B cell (primary cell): ENCODE measurements around the gene SCMH1. TPM values are rescaled to one million over a fixed set of nuclear protein-coding genes. Genes with fewer than 3 reads are reported as not detected.

Source experiments
- ATAC-seq: fragments of 200-7000 bp; cut with Tn5 transposase; one replicate; pipeline ENCODE4 v1.10.0; 2021; ENCODE audit warnings: low read depth, mild to moderate bottlenecking, moderate number of reproducible peaks, moderate library complexity
- CTCF ChIA-PET: fragments of 350-600 bp; sonication (Branson Sonifier 250); formaldehyde crosslinking; loops from one replicate; lab custom pipeline; 2021; ENCODE audit warnings: antibody characterized with exemption, inconsistent platforms; lab: Charles Lee
- POLR2A ChIA-PET: fragments of 350-600 bp; sonication (Branson Sonifier 250); formaldehyde crosslinking; loops from one replicate; lab custom pipeline; 2021; ENCODE audit warnings: antibody characterized with exemption; lab: Charles Lee
- DNase-seq: peaks from one replicate; pipeline ENCODE4 v3.0.0; 2013
- H2AFZ ChIP-seq: 2 replicates; pipeline ENCODE4 v1.6.1; 2012; ENCODE audit warnings: mild to moderate bottlenecking, low read depth, low read length; ENCODE audit not compliant: insufficient read depth, poor library complexity, severe bottlenecking
- H3K27ac ChIP-seq, 2 donors: 1 replicate in 1 of 2; 2 replicates in 1 of 2; pipeline ENCODE4 v1.5.1; 2012 to 2013; ENCODE audit warnings: low read length in 2 of 2, mild to moderate bottlenecking in 2 of 2, moderate library complexity in 1 of 2
- H3K27me3 ChIP-seq, 4 experiments: fragments of 200-600 bp in 1 of 4; sonication (generic) in 1 of 4; replicated peaks in 1 of 4; 1 replicate in 2 of 4; 2 replicates in 2 of 4; pipeline versions ENCODE4 v1.6.1 to v1.7.0; 2013 to 2016; ENCODE audit warnings: low read length in 3 of 4, mild to moderate bottlenecking in 2 of 4, mixed read lengths in 1 of 4, moderate library complexity in 1 of 4; ENCODE audit not compliant: insufficient read depth in 4 of 4, control insufficient read depth in 3 of 4; ENCODE audit errors: control extremely low read depth in 1 of 4
- H3K36me3 ChIP-seq, 2 experiments: replicated peaks in 1 of 2; 1 replicate in 1 of 2; 2 replicates in 1 of 2; pipeline versions ENCODE4 v1.6.1 to v1.7.1; 2013; ENCODE audit warnings: low read length in 1 of 2; ENCODE audit not compliant: insufficient read depth in 2 of 2, control insufficient read depth in 1 of 2; ENCODE audit errors: control extremely low read depth in 1 of 2, extremely low read depth in 1 of 2
- H3K4me1 ChIP-seq, 2 donors: fragments of 200-600 bp in 1 of 2; sonication (generic) in 1 of 2; 1 replicate in 1 of 2; 2 replicates in 1 of 2; pipeline versions ENCODE4 v1.5.1 to v1.6.1; 2013 to 2017; ENCODE audit warnings: low read length in 2 of 2; ENCODE audit not compliant: control insufficient read depth in 2 of 2, insufficient read depth in 2 of 2
- H3K4me2 ChIP-seq: replicated peaks from 2 replicates; pipeline ENCODE3; 2012; ENCODE audit warnings: mild to moderate bottlenecking, low read depth, low read length; ENCODE audit not compliant: poor library complexity, severe bottlenecking
- H3K4me3 ChIP-seq, 5 experiments: fragments of 200-600 bp in 1 of 5; sonication (generic) in 1 of 5; 1 replicate in 3 of 5; 2 replicates in 2 of 5; pipeline versions ENCODE4 v1.5.1 to v1.7.0; 2011 to 2016; ENCODE audit warnings: low read length in 4 of 5, mild to moderate bottlenecking in 4 of 5, low read depth in 2 of 5, control low read depth in 1 of 5, moderate library complexity in 1 of 5; ENCODE audit not compliant: insufficient read depth in 1 of 5; ENCODE audit errors: control extremely low read depth in 1 of 5, extremely low read depth in 1 of 5
- H3K79me2 ChIP-seq: fragments of 200-600 bp; sonication (generic); one replicate; pipeline ENCODE4 v1.6.0; 2016; ENCODE audit warnings: low read length; ENCODE audit not compliant: control insufficient read depth, insufficient read depth
- H3K9ac ChIP-seq: fragments of 200-600 bp; sonication (generic); 2 replicates; pipeline ENCODE4 v1.6.1; 2017; ENCODE audit warnings: mild to moderate bottlenecking, low read length, moderate library complexity
- H3K9me3 ChIP-seq, 3 donors: one replicate each; pipeline versions ENCODE4 v1.6.1 to v1.7.1; 2013; ENCODE audit warnings: low read length in 2 of 3; ENCODE audit not compliant: control insufficient read depth in 2 of 3, insufficient read depth in 1 of 3; ENCODE audit errors: control extremely low read depth in 1 of 3
- H4K20me1 ChIP-seq: 2 replicates; pipeline ENCODE4 v1.6.0; 2012; ENCODE audit warnings: mild to moderate bottlenecking, low read length; ENCODE audit not compliant: insufficient read depth, control insufficient read depth, poor library complexity, severe bottlenecking
- H3K27ac Mint-ChIP-seq: one replicate; pipeline ENCODE4 v1.8.0; 2021; ENCODE audit warnings: mixed read lengths
- H3K27me3 Mint-ChIP-seq: one replicate; pipeline ENCODE4 v1.8.0; 2021; ENCODE audit warnings: mixed read lengths
- H3K4me1 Mint-ChIP-seq: one replicate; pipeline ENCODE4 v1.8.0; 2021; ENCODE audit warnings: mixed read lengths
- H3K4me3 Mint-ChIP-seq: one replicate; pipeline ENCODE4 v1.8.0; 2021; ENCODE audit warnings: mixed read lengths
- H3K9me3 Mint-ChIP-seq: one replicate; pipeline ENCODE4 v1.8.0; 2022; ENCODE audit warnings: mixed read lengths; ENCODE audit not compliant: insufficient read depth
- EZH2 ChIP-seq: IDR thresholded peaks from 2 replicates; pipeline ENCODE4 v1.6.1; 2012; ENCODE audit warnings: borderline replicate concordance, low read depth, mild to moderate bottlenecking, moderate library complexity, low read length; ENCODE audit not compliant: insufficient read depth, poor library complexity, severe bottlenecking
- WGBS: methylation state at CpG from one replicate; pipeline ENCODE4 v1.1.5; 2013; ENCODE audit warnings: missing lambda C conversion rate; ENCODE audit not compliant: insufficient coverage; 5-methylcytosine and 5-hydroxymethylcytosine counted together
- intact Hi-C: fragments of 100-400 bp; cut with micrococcal nuclease; formaldehyde crosslinking; loops from one replicate; pipeline ENCODE4 v1.10.0; 2022
- polyA plus RNA-seq: library from polyadenylated mRNA; depleted of rRNA; stranded (reverse); fragments of >200 nt; gene quantifications from 2 replicates; pipeline ENCODE4 v1.2.3, GENCODE V29; 2012
- total RNA-seq, 2 donors: library from RNA; stranded (reverse); fragments of 120-200 nt in 1 of 2; gene quantifications; 1 replicate in 1 of 2; 2 replicates in 1 of 2; pipeline versions ENCODE4 v1.2.3 to v1.2.4, GENCODE V29; 2013 to 2022
- TF ChIP-seq, protein P1 (sequence below): fragments of 200-600 bp; IDR thresholded peaks from one replicate; pipeline ENCODE4 v1.8.0; 2022; ENCODE audit warnings: antibody characterized with exemption, mild to moderate bottlenecking

The SCMH1 gene
- total and polyA plus RNA-seq, 2 donors (not counting 1 experiment from before 2014, with no cell fraction given), result 29.4 to 33.3 TPM

DNA sequence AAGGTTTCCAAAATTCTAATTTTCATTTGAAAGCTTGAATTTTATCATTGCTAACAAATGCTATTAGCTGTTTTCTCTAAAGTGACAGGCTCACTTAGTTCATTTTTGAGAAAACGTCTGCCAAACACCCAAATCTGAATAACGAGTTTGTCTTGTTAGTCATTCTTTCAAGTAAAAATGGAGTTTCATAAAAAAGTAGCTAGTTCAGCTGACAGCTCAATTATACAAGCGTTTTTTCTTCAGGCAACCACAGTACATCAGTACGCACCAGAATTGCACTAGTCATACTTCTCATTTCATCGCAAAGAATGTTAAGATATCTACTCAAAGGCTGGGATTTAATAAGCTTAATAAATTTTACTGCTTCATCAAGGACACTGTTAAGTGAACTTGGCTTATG is 148.3 kb downstream of the SCMH1 start:
- no peak overlapping the region for H3K9ac ChIP-seq
- H3K27ac ChIP-seq, result no peak overlapping the region
- Mint-ChIP-seq H3K27ac (no peak overlapping the region), H3K4me1 (no peaks in the 10 kb centered on the region), H3K4me3 (no peak overlapping the region), H3K9me3 (no peaks in the 10 kb centered on the region), H3K27me3 (no peaks in the 10 kb centered on the region)
- H3K36me3 ChIP-seq, result peaks cover 0 to 2% of the 10 kb centered on the region in 2 experiments
- no peak overlapping the region for H2AFZ ChIP-seq
- H3K9me3 ChIP-seq, result no peaks in the 10 kb centered on the region
- H3K79me2 ChIP-seq, result no peaks in the 10 kb centered on the region
- H4K20me1 ChIP-seq, result no peaks in the 10 kb centered on the region
- no peak for ATAC-seq
- CTCF ChIA-PET, result no interaction called here
- no peak for DNase-seq
- H3K4me1 ChIP-seq, result no peaks in the 10 kb centered on the region
- H3K4me3 ChIP-seq, result no peak overlapping the region
- POLR2A ChIA-PET, result no interaction called here
- TF ChIP-seq, protein P1, sequence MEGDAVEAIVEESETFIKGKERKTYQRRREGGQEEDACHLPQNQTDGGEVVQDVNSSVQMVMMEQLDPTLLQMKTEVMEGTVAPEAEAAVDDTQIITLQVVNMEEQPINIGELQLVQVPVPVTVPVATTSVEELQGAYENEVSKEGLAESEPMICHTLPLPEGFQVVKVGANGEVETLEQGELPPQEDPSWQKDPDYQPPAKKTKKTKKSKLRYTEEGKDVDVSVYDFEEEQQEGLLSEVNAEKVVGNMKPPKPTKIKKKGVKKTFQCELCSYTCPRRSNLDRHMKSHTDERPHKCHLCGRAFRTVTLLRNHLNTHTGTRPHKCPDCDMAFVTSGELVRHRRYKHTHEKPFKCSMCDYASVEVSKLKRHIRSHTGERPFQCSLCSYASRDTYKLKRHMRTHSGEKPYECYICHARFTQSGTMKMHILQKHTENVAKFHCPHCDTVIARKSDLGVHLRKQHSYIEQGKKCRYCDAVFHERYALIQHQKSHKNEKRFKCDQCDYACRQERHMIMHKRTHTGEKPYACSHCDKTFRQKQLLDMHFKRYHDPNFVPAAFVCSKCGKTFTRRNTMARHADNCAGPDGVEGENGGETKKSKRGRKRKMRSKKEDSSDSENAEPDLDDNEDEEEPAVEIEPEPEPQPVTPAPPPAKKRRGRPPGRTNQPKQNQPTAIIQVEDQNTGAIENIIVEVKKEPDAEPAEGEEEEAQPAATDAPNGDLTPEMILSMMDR, result no peak
- no peak for TF ChIP-seq EZH2
- H3K27me3 ChIP-seq, result no peaks in the 10 kb centered on the region
- WGBS, result no CpG with 5 or more reads among the region's 5 CpGs
- intact Hi-C loops, result no loop called here
- H3K4me2 ChIP-seq, result no peak overlapping the region

- intact Hi-C loops, result no loop called here
- no peaks in the 10 kb centered on the region for H4K20me1 ChIP-seq
- H3K4me3 ChIP-seq, result no peak overlapping the region
- CTCF ChIA-PET, result no interaction called here
- H3K27ac Mint-ChIP-seq, result no peak overlapping the region
- no peaks in the 10 kb centered on the region for H3K79me2 ChIP-seq
- H3K4me2 ChIP-seq, result no peak overlapping the region
- H3K9me3 ChIP-seq, result no peaks in the 10 kb centered on the region
- H3K4me1 ChIP-seq, result no peaks in the 10 kb centered on the region
- ATAC-seq, result no peak
- H3K9ac ChIP-seq, result no peak overlapping the region
- H3K27me3 Mint-ChIP-seq, result no peaks in the 10 kb centered on the region
- no peaks in the 10 kb centered on the region for H3K4me1 Mint-ChIP-seq
- H3K9me3 Mint-ChIP-seq, result no peaks in the 10 kb centered on the region
- H3K27me3 ChIP-seq, result no peaks in the 10 kb centered on the region
- DNase-seq, result no peak
- no peaks in the 10 kb centered on the region for H3K36me3 ChIP-seq
- H2AFZ ChIP-seq, result no peak overlapping the region
- POLR2A ChIA-PET, result interaction anchor here (0.7 kb wide), 1 partner anchor 54 kb away, joined by 4 read pairs; no protein-coding TSS in a partner anchor
- TF ChIP-seq, protein P1, result no peak
- no peak for TF ChIP-seq EZH2
- H3K27ac ChIP-seq, result no peak overlapping the region
- no peak overlapping the region for H3K4me3 Mint-ChIP-seq
Measured at GRCh38 chr1:41086921-41087320, 155.2 kb downstream of the SCMH1 start.
